Measurements from ENCODE around the gene OSBPL8. TPM values are rescaled to one million over a fixed set of nuclear protein-coding genes. Genes with fewer than 3 reads are reported as not detected.
"Not testable (repeated sequence)": the region's sequence is repeated elsewhere in the genome, so short reads cannot be mapped to it uniquely, and the experiment has no call there.

Gene OSBPL8
- polyA plus RNA-seq, 4 donors: 4.5 to 25.9 (median 6.7) TPM

GRCh38 chr12:76505050-76505449, 54.5 kb downstream of the OSBPL8 start:
- no peaks in the 10 kb centered on the region for H3K36me3 ChIP-seq (ENCODE audit: control insufficient read depth in 3 of 3, insufficient read depth in 2 of 3, low read depth in 1 of 3, low read length in 3 of 3)
- no peaks in the 10 kb centered on the region for H3K27me3 ChIP-seq (ENCODE audit: control insufficient read depth in 3 of 3, insufficient read depth in 3 of 3, low read length in 3 of 3)
- FAIRE-seq: no peak
- H3K9me3 ChIP-seq (ENCODE audit: control insufficient read depth in 2 of 2, insufficient read depth in 1 of 2, low read depth in 1 of 2, low read length in 1 of 2): peaks cover 0 to 6% of the 10 kb centered on the region in 2 donors
- H3K27ac ChIP-seq (ENCODE audit: low read depth in 1 of 3, low read length in 2 of 3): no peak overlapping the region
- H3K4me3 ChIP-seq (ENCODE audit: low read depth in 1 of 3, low read length in 3 of 3): no peak overlapping the region
- no peaks in the 10 kb centered on the region for H3K4me1 ChIP-seq (ENCODE audit: control insufficient read depth in 3 of 3, insufficient read depth in 2 of 3, low read depth in 1 of 3, low read length in 2 of 3)
- DNase-seq: no peak
- 76 to 94% (median 92%) methylated on average over 2 of the region's 2 CpGs for WGBS, 3 donors

DNA sequence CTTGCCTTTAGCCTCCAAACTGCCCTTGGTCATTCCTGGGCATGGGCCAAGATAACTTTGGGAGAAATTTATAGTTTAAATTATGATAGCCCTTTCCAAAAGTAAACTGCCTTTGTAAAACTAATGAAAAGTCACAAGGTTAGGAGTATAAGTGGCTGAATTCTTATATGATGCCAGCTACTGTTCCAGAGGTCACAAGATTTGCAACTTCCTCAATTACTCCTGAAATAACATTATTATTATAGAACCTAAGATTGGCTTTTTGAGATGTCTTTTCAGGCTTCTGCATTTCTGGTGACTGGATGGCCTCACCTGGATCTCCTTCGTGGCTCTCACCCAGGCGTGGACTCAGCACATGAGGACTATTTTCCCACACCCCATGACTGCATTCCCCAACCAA, 55.0 kb downstream of the OSBPL8 start:
- FAIRE-seq (no peak), DNase-seq (no peak)
- H3K4me1 ChIP-seq (ENCODE audit: control insufficient read depth in 3 of 3, insufficient read depth in 2 of 3, low read depth in 1 of 3, low read length in 2 of 3): no peaks in the 10 kb centered on the region
- no peaks in the 10 kb centered on the region for H3K27me3 ChIP-seq (ENCODE audit: control insufficient read depth in 3 of 3, insufficient read depth in 3 of 3, low read length in 3 of 3)
- peaks cover 0 to 6% of the 10 kb centered on the region in 2 donors for H3K9me3 ChIP-seq (ENCODE audit: control insufficient read depth in 2 of 2, insufficient read depth in 1 of 2, low read depth in 1 of 2, low read length in 1 of 2)
- H3K27ac ChIP-seq (ENCODE audit: low read depth in 1 of 3, low read length in 2 of 3): no peak overlapping the region
- WGBS, 3 donors: 96 to 97% (median 97%) methylated on average over 2 of the region's 2 CpGs
- no peaks in the 10 kb centered on the region for H3K36me3 ChIP-seq (ENCODE audit: control insufficient read depth in 3 of 3, insufficient read depth in 2 of 3, low read depth in 1 of 3, low read length in 3 of 3)
- H3K4me3 ChIP-seq (ENCODE audit: low read depth in 1 of 3, low read length in 3 of 3): no peak overlapping the region

DNA sequence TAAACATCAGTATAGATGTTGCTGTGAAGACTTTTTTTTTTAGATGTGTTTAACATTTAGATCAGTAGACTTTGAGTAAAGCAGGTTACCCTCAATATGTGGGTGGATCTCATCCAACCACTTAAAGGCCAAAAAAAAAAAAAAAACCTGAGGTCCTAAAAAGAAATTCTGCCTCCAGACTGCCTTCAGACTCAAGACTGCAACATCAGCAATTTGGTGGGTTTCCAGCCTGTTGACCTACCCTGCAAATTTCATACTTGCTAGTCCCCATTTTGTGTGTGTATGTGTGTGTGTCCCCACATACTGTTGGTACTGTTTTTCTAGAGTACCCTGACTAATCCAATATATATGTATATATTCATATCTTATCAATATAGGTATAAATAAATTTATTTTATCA, 55.6 kb downstream of the OSBPL8 start:
- no peak for DNase-seq
- H3K27me3 ChIP-seq (ENCODE audit: control insufficient read depth in 3 of 3, insufficient read depth in 3 of 3, low read length in 3 of 3): no peaks in the 10 kb centered on the region
- no peaks in the 10 kb centered on the region for H3K4me1 ChIP-seq (ENCODE audit: control insufficient read depth in 3 of 3, insufficient read depth in 2 of 3, low read depth in 1 of 3, low read length in 2 of 3)
- peaks cover 0 to 6% of the 10 kb centered on the region in 2 donors for H3K9me3 ChIP-seq (ENCODE audit: control insufficient read depth in 2 of 2, insufficient read depth in 1 of 2, low read depth in 1 of 2, low read length in 1 of 2)
- no peak overlapping the region for H3K4me3 ChIP-seq (ENCODE audit: low read depth in 1 of 3, low read length in 3 of 3)
- FAIRE-seq: no peak
- no peaks in the 10 kb centered on the region for H3K36me3 ChIP-seq (ENCODE audit: control insufficient read depth in 3 of 3, insufficient read depth in 2 of 3, low read depth in 1 of 3, low read length in 3 of 3)
- no peak overlapping the region for H3K27ac ChIP-seq (ENCODE audit: low read depth in 1 of 3, low read length in 2 of 3)

DNA sequence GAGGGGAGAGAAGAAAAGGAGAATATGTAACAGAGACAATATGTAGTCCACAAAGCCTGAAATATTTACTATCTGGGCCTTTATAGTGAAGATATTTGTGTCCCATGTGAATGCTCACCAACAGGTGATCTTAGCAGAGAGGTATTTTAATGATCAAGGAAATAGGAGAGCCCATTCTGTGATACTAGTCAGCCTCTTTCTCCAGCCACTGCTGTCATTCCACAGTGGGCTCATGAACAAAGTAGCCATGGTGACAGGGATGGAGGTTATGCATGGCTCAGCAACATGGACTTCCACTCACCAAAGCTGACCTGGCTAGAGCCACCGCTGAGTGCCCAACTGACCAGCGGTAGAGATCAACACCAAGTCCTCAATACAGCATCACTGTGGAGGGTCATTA, 58.2 kb downstream of the OSBPL8 start:
- Histone ChIP-seq H3K9me3 (ENCODE audit: control insufficient read depth in 2 of 2, insufficient read depth in 1 of 2, low read depth in 1 of 2, low read length in 1 of 2) (peaks cover 0 to 6% of the 10 kb centered on the region in 2 donors), H3K4me3 (ENCODE audit: low read depth in 1 of 3, low read length in 3 of 3) (no peak overlapping the region), H3K27ac (ENCODE audit: low read depth in 1 of 3, low read length in 2 of 3) (no peak overlapping the region), H3K4me1 (ENCODE audit: control insufficient read depth in 3 of 3, insufficient read depth in 2 of 3, low read depth in 1 of 3, low read length in 2 of 3) (no peaks in the 10 kb centered on the region), H3K36me3 (ENCODE audit: control insufficient read depth in 3 of 3, insufficient read depth in 2 of 3, low read depth in 1 of 3, low read length in 3 of 3) (no peaks in the 10 kb centered on the region), H3K27me3 (ENCODE audit: control insufficient read depth in 3 of 3, insufficient read depth in 3 of 3, low read length in 3 of 3) (no peaks in the 10 kb centered on the region)
- no peak for DNase-seq
- no peak for FAIRE-seq
- 98 to 100% (median 98%) methylated on average over 2 of the region's 2 CpGs for WGBS, 3 donors

- FAIRE-seq; H3K27ac ChIP-seq (ENCODE audit: low read depth in 1 of 3, low read length in 2 of 3); H3K4me1 ChIP-seq (ENCODE audit: control insufficient read depth in 3 of 3, insufficient read depth in 2 of 3, low read depth in 1 of 3, low read length in 2 of 3); H3K36me3 ChIP-seq (ENCODE audit: control insufficient read depth in 3 of 3, insufficient read depth in 2 of 3, low read depth in 1 of 3, low read length in 3 of 3); H3K4me3 ChIP-seq (ENCODE audit: low read depth in 1 of 3, low read length in 3 of 3); DNase-seq; H3K9me3 ChIP-seq (ENCODE audit: control insufficient read depth in 2 of 2, insufficient read depth in 1 of 2, low read depth in 1 of 2, low read length in 1 of 2); H3K27me3 ChIP-seq (ENCODE audit: control insufficient read depth in 3 of 3, insufficient read depth in 3 of 3, low read length in 3 of 3): not testable (repeated sequence)
- 95 to 100% (median 97%) methylated on average over 4 of the region's 4 CpGs for WGBS, 3 donors
These were observed 60.4 kb downstream of the OSBPL8 start for GRCh38 chr12:76499136-76499535.

- Histone ChIP-seq H3K27ac (ENCODE audit: low read depth in 1 of 3, low read length in 2 of 3) (no peak overlapping the region), H3K27me3 (ENCODE audit: control insufficient read depth in 3 of 3, insufficient read depth in 3 of 3, low read length in 3 of 3) (no peaks in the 10 kb centered on the region), H3K36me3 (ENCODE audit: control insufficient read depth in 3 of 3, insufficient read depth in 2 of 3, low read depth in 1 of 3, low read length in 3 of 3) (peaks cover 0 to 4% (median 0%) of the 10 kb centered on the region in 3 donors), H3K9me3 (ENCODE audit: control insufficient read depth in 2 of 2, insufficient read depth in 1 of 2, low read depth in 1 of 2, low read length in 1 of 2) (peaks cover 0 to 17% of the 10 kb centered on the region in 2 donors), H3K4me3 (ENCODE audit: low read depth in 1 of 3, low read length in 3 of 3) (no peak overlapping the region), H3K4me1 (ENCODE audit: control insufficient read depth in 3 of 3, insufficient read depth in 2 of 3, low read depth in 1 of 3, low read length in 2 of 3) (no peaks in the 10 kb centered on the region)
- 88 to 100% (median 93%) methylated on average over 1 of the region's 1 CpG for WGBS, 3 donors
- no peak for DNase-seq
- FAIRE-seq: no peak
These were observed 64.0 kb downstream of the OSBPL8 start for GRCh38 chr12:76495556-76495955.

GRCh38 chr12:76491292-76491691, 68.3 kb downstream of the OSBPL8 start:
- no peak overlapping the region for H3K4me3 ChIP-seq (ENCODE audit: low read depth in 1 of 3, low read length in 3 of 3)
- WGBS, 3 donors: 93 to 97% (median 97%) methylated on average over 1 of the region's 1 CpG

GRCh38 chr12:76490763-76491162, 68.8 kb downstream of the OSBPL8 start:
- DNase-seq (no peak), FAIRE-seq (no peak)
- 96 to 100% (median 96%) methylated on average over 4 of the region's 4 CpGs for WGBS, 3 donors
- no peaks in the 10 kb centered on the region for H3K4me1 ChIP-seq (ENCODE audit: control insufficient read depth in 3 of 3, insufficient read depth in 2 of 3, low read depth in 1 of 3, low read length in 2 of 3)
- no peak overlapping the region for H3K4me3 ChIP-seq (ENCODE audit: low read depth in 1 of 3, low read length in 3 of 3)
- H3K27ac ChIP-seq (ENCODE audit: low read depth in 1 of 3, low read length in 2 of 3): no peak overlapping the region
- no peaks in the 10 kb centered on the region for H3K27me3 ChIP-seq (ENCODE audit: control insufficient read depth in 3 of 3, insufficient read depth in 3 of 3, low read length in 3 of 3)
- H3K9me3 ChIP-seq (ENCODE audit: control insufficient read depth in 2 of 2, insufficient read depth in 1 of 2, low read depth in 1 of 2, low read length in 1 of 2): peaks cover 0 to 24% of the 10 kb centered on the region in 2 donors
- peaks cover 0 to 13% (median 0%) of the 10 kb centered on the region in 3 donors for H3K36me3 ChIP-seq (ENCODE audit: control insufficient read depth in 3 of 3, insufficient read depth in 2 of 3, low read depth in 1 of 3, low read length in 3 of 3)

More at GRCh38 chr12:76491292-76491691, 68.3 kb downstream of the OSBPL8 start:
- DNase-seq: no peak
- H3K9me3 ChIP-seq (ENCODE audit: control insufficient read depth in 2 of 2, insufficient read depth in 1 of 2, low read depth in 1 of 2, low read length in 1 of 2): peaks cover 0 to 24% of the 10 kb centered on the region in 2 donors
- no peak for FAIRE-seq
- no peaks in the 10 kb centered on the region for H3K27me3 ChIP-seq (ENCODE audit: control insufficient read depth in 3 of 3, insufficient read depth in 3 of 3, low read length in 3 of 3)
- H3K36me3 ChIP-seq (ENCODE audit: control insufficient read depth in 3 of 3, insufficient read depth in 2 of 3, low read depth in 1 of 3, low read length in 3 of 3): peaks cover 0 to 13% (median 0%) of the 10 kb centered on the region in 3 donors
- no peaks in the 10 kb centered on the region for H3K4me1 ChIP-seq (ENCODE audit: control insufficient read depth in 3 of 3, insufficient read depth in 2 of 3, low read depth in 1 of 3, low read length in 2 of 3)
- no peak overlapping the region for H3K27ac ChIP-seq (ENCODE audit: low read depth in 1 of 3, low read length in 2 of 3)

- peaks cover 0 to 13% (median 0%) of the 10 kb centered on the region in 3 donors for H3K36me3 ChIP-seq (ENCODE audit: control insufficient read depth in 3 of 3, insufficient read depth in 2 of 3, low read depth in 1 of 3, low read length in 3 of 3)
- H3K4me3 ChIP-seq (ENCODE audit: low read depth in 1 of 3, low read length in 3 of 3): no peak overlapping the region
- 94 to 97% (median 95%) methylated on average over 3 of the region's 3 CpGs for whole genome bisulfite sequencing, 3 donors
- H3K27ac ChIP-seq (ENCODE audit: low read depth in 1 of 3, low read length in 2 of 3): no peak overlapping the region
- H3K9me3 ChIP-seq (ENCODE audit: control insufficient read depth in 2 of 2, insufficient read depth in 1 of 2, low read depth in 1 of 2, low read length in 1 of 2): peaks cover 0 to 24% of the 10 kb centered on the region in 2 donors
- H3K4me1 ChIP-seq (ENCODE audit: control insufficient read depth in 3 of 3, insufficient read depth in 2 of 3, low read depth in 1 of 3, low read length in 2 of 3): no peaks in the 10 kb centered on the region
- FAIRE-seq (no peak), DNase-seq (no peak)
- H3K27me3 ChIP-seq (ENCODE audit: control insufficient read depth in 3 of 3, insufficient read depth in 3 of 3, low read length in 3 of 3): no peaks in the 10 kb centered on the region
These were observed 69.8 kb downstream of the OSBPL8 start for GRCh38 chr12:76489737-76490136.

Data from small intestine (tissue), 7 donors.